OCI-LY1 (cell line): Measurements from ENCODE around the gene BHMT2.

Source experiments
- H2AFZ ChIP-seq: fragments of 200-600 bp; sonication (generic), shearing (Covaris generic); 2 replicates; pipeline ENCODE4 v1.6.0; 2014; ENCODE audit warnings: antibody characterized with exemption, mild to moderate bottlenecking, low read length
- H3F3A ChIP-seq: fragments of 200-600 bp; sonication (generic), shearing (Covaris generic); 2 replicates; pipeline ENCODE4 v1.6.0; 2014; ENCODE audit warnings: mild to moderate bottlenecking, antibody characterized with exemption, low read length, moderate library complexity; ENCODE audit not compliant: insufficient read depth
- H3K27ac ChIP-seq: fragments of 200-600 bp; sonication (generic); 2 replicates; pipeline ENCODE4 v1.5.1; 2014; ENCODE audit warnings: low read length, mixed run types, mild to moderate bottlenecking, low read depth; ENCODE audit not compliant: poor library complexity, severe bottlenecking
- H3K27me3 ChIP-seq: fragments of 200-600 bp; sonication (generic); 2 replicates; pipeline ENCODE4 v1.6.0; 2014; ENCODE audit warnings: antibody characterized with exemption, mild to moderate bottlenecking, low read length, moderate library complexity; ENCODE audit not compliant: insufficient read depth
- H3K36me3 ChIP-seq: fragments of 200-600 bp; sonication (generic); 2 replicates; pipeline ENCODE4 v1.6.1; 2014; ENCODE audit warnings: mild to moderate bottlenecking, antibody characterized with exemption, low read length, moderate library complexity, mixed read lengths; ENCODE audit not compliant: insufficient read depth
- H3K4me1 ChIP-seq: fragments of 200-600 bp; sonication (generic); 2 replicates; pipeline ENCODE4 v1.5.1; 2014; ENCODE audit warnings: mild to moderate bottlenecking, low read length, moderate library complexity; ENCODE audit not compliant: insufficient read depth, severe bottlenecking
- H3K4me2 ChIP-seq: fragments of 200-600 bp; sonication (generic), shearing (Covaris generic); 2 replicates; pipeline ENCODE4 v1.6.1; 2014; ENCODE audit warnings: low read length
- H3K4me3 ChIP-seq: fragments of 200-600 bp; sonication (generic); 2 replicates; pipeline ENCODE4 v1.5.1; 2014; ENCODE audit warnings: low read length, low read depth, mild to moderate bottlenecking, mixed read lengths; ENCODE audit not compliant: poor library complexity, severe bottlenecking
- H3K79me2 ChIP-seq: fragments of 200-600 bp; shearing (Covaris generic); 2 replicates; pipeline ENCODE4 v1.6.1; 2016; ENCODE audit warnings: mixed run types, low read length, mixed read lengths; ENCODE audit not compliant: insufficient read depth
- H3K9ac ChIP-seq: fragments of 200-600 bp; sonication (generic), shearing (Covaris generic); 2 replicates; pipeline ENCODE4 v1.6.1; 2014; ENCODE audit warnings: mild to moderate bottlenecking, low read length, mixed read lengths
- H3K9me2 ChIP-seq: fragments of 200-600 bp; sonication (generic), shearing (Covaris generic); 2 replicates; pipeline ENCODE4 v1.6.1; 2014; ENCODE audit warnings: low read depth, mild to moderate bottlenecking, low read length, mixed read lengths
- H3K9me3 ChIP-seq: fragments of 200-600 bp; shearing (Covaris generic); 2 replicates; pipeline ENCODE4 v1.6.1; 2014; ENCODE audit warnings: low read length, mixed read lengths
- H4K20me1 ChIP-seq: fragments of 200-600 bp; sonication (generic), shearing (Covaris generic); 2 replicates; pipeline ENCODE4 v1.6.0; 2016; ENCODE audit warnings: mild to moderate bottlenecking, low read length; ENCODE audit not compliant: insufficient read depth
- EZH2 ChIP-seq: fragments of 200-600 bp; sonication (generic), shearing (Covaris generic); IDR thresholded peaks from 2 replicates; pipeline ENCODE4 v1.8.0; 2017; ENCODE audit warnings: borderline replicate concordance, mixed run types, mild to moderate bottlenecking, antibody characterized with exemption, low read length, moderate library complexity, mixed read lengths
- TF ChIP-seq, protein P1 (sequence below): fragments of 200-600 bp; sonication (generic), shearing (Covaris generic); IDR thresholded peaks from 2 replicates; pipeline ENCODE4 v1.5.1; 2017; ENCODE audit warnings: mild to moderate bottlenecking, antibody characterized with exemption, low read length, moderate library complexity, mixed read lengths

Gene BHMT2

DNA sequence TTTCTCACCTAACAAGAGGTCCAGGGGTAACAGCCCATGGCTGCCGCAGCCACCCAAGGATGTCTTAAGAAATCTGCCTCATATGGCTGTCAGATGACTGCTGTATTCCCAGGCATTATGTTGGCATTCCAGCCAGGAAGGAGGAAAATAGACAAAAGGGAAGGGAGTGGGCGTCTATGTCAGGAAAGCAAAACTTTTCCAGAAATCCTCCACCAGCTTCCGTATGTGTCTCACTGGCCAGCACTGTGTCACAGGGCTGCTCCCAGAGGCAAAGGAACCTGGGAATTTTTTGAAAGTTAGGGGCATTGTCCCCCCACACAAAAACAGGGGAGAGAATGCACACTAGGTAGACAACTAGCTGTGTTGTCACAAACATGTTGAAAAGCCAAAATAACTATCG is 7.3 kb downstream of the BHMT2 start:
- H3K9ac ChIP-seq, result no peak overlapping the region
- H2AFZ ChIP-seq, result no peak overlapping the region
- no peak overlapping the region for H3K4me3 ChIP-seq
- H3K4me2 ChIP-seq, result no peak overlapping the region
- H3K9me3 ChIP-seq, result no peaks in the 10 kb centered on the region
- H3K9me2 ChIP-seq, result no peaks in the 10 kb centered on the region
- H3K27ac ChIP-seq, result no peak overlapping the region
- TF ChIP-seq, protein P1, sequence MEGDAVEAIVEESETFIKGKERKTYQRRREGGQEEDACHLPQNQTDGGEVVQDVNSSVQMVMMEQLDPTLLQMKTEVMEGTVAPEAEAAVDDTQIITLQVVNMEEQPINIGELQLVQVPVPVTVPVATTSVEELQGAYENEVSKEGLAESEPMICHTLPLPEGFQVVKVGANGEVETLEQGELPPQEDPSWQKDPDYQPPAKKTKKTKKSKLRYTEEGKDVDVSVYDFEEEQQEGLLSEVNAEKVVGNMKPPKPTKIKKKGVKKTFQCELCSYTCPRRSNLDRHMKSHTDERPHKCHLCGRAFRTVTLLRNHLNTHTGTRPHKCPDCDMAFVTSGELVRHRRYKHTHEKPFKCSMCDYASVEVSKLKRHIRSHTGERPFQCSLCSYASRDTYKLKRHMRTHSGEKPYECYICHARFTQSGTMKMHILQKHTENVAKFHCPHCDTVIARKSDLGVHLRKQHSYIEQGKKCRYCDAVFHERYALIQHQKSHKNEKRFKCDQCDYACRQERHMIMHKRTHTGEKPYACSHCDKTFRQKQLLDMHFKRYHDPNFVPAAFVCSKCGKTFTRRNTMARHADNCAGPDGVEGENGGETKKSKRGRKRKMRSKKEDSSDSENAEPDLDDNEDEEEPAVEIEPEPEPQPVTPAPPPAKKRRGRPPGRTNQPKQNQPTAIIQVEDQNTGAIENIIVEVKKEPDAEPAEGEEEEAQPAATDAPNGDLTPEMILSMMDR, result no peak
- TF ChIP-seq EZH2, result no peak
- no peaks in the 10 kb centered on the region for H3K27me3 ChIP-seq
- H3F3A ChIP-seq, result no peaks in the 10 kb centered on the region
- H4K20me1 ChIP-seq, result no peaks in the 10 kb centered on the region
- H3K36me3 ChIP-seq, result no peaks in the 10 kb centered on the region
- no peaks in the 10 kb centered on the region for H3K4me1 ChIP-seq
- no peaks in the 10 kb centered on the region for H3K79me2 ChIP-seq

DNA sequence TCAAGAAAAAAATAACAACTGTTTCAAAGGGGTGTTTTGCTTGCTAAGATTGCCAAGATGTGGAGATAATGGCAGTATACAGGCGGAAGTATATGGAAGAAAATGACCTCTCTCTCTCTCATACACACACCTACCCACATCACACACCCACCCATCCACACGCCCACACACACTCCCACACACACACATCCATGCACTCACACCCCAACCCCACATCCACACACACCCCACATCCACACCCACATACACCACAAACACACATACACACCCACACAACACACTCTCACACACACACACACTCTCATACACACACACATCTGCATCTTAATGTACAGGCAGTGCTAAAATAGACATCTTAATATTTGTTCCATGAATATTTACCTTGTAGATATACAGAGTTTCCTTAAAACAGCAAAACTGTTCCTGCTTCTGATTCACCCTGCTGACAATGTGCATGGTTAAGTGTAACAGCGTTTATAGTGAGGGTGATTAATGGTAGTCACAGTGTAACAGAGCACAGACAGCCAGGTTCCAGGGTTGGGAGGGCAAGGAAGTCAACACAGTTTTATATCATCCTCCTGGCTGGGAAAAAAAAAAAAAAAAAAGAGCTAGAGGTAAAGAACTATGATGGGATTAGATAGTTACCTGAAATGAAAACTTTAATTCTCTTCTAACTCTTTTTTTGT is 8.3 kb downstream of the BHMT2 start:
- Histone ChIP-seq H3K36me3 (no peaks in the 10 kb centered on the region), H3K27me3 (no peaks in the 10 kb centered on the region), H2AFZ (no peak overlapping the region), H4K20me1 (no peaks in the 10 kb centered on the region), H3K4me1 (no peaks in the 10 kb centered on the region), H3K79me2 (no peaks in the 10 kb centered on the region), H3K4me2 (no peak overlapping the region), H3K9ac (no peak overlapping the region), H3K4me3 (no peak overlapping the region), H3F3A (no peaks in the 10 kb centered on the region), H3K27ac (no peak overlapping the region), H3K9me3 (no peaks in the 10 kb centered on the region), H3K9me2 (no peaks in the 10 kb centered on the region)
- no peak for TF ChIP-seq EZH2

DNA sequence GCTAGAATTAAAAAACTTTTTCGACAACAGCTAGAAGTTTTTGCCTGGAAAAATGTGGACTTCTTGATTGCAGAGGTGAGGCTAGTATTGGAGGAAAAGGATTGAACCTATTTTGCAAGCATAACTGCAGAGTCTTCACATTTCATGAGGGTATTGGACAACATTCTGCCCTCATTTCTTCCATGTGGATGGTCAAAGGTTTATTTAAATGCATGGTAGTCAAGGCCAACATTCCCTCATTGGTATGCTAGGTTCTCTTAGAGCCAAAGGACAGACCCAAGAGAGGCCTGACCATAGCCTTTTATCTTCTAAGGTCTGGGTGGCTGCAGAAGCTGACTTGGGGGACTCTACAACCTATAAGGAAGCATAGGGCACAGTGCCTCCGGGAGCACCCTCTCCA is 11.2 kb downstream of the BHMT2 start:
- no peaks in the 10 kb centered on the region for H3F3A ChIP-seq
- H3K4me1 ChIP-seq, result no peaks in the 10 kb centered on the region
- no peak overlapping the region for H3K4me3 ChIP-seq
- H3K9me3 ChIP-seq, result no peaks in the 10 kb centered on the region
- no peak overlapping the region for H3K27ac ChIP-seq
- H3K9me2 ChIP-seq, result no peaks in the 10 kb centered on the region
- H3K4me2 ChIP-seq, result no peak overlapping the region
- no peaks in the 10 kb centered on the region for H3K36me3 ChIP-seq
- no peaks in the 10 kb centered on the region for H4K20me1 ChIP-seq
- H3K27me3 ChIP-seq, result no peaks in the 10 kb centered on the region
- H2AFZ ChIP-seq, result no peak overlapping the region
- H3K9ac ChIP-seq, result no peak overlapping the region
- TF ChIP-seq, protein P1, result no peak
- H3K79me2 ChIP-seq, result no peaks in the 10 kb centered on the region

DNA sequence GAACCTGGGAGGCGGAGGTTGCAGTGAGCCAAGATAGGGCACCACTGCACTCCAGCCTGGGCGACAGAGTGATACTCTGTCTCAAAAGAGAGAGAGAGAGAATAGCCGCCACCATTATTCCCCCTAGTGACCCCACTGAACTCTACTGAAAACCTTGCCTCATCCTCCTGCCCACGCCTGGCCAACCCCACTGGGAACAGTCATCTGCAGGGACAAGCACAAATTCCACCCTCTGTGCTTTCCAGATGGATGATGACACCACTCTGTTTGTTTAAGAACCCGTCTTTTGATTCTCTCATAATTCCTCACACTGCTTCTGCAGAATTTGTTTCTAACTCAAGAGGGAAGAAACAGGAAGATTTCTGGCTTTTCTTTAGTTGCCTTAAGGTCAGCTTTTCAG is 12.2 kb downstream of the BHMT2 start:
- Histone ChIP-seq H3K4me3 (no peak overlapping the region), H3K27ac (no peak overlapping the region), H3K9ac (no peak overlapping the region), H2AFZ (no peak overlapping the region), H3K79me2 (no peaks in the 10 kb centered on the region), H3K4me1 (no peaks in the 10 kb centered on the region), H3F3A (no peaks in the 10 kb centered on the region), H3K27me3 (no peaks in the 10 kb centered on the region), H3K36me3 (no peaks in the 10 kb centered on the region), H4K20me1 (no peaks in the 10 kb centered on the region), H3K4me2 (no peak overlapping the region), H3K9me2 (no peaks in the 10 kb centered on the region), H3K9me3 (no peaks in the 10 kb centered on the region)
- TF ChIP-seq, protein P1, result no peak
- no peak for TF ChIP-seq EZH2
